BE2C (cell line): ENCODE data around the gene UBE2L5.

ENCODE experiments used
- DNase-seq: peaks from one replicate; pipeline ENCODE4 v3.0.0-alpha.2; 2020
- H3K27me3 ChIP-seq: fragments of 250-450 bp; sonication (Bioruptor Pico); 2 replicates; pipeline ENCODE4 v1.5.1; 2020; ENCODE audit warnings: mild to moderate bottlenecking
- H3K36me3 ChIP-seq: fragments of 250-450 bp; sonication (Bioruptor Pico); 2 replicates; pipeline ENCODE4 v1.5.1; 2020; ENCODE audit warnings: mild to moderate bottlenecking
- H3K4me1 ChIP-seq: fragments of 250-450 bp; sonication (Bioruptor Pico); 2 replicates; pipeline ENCODE4 v1.5.1; 2020
- H3K4me3 ChIP-seq: 2 replicates; pipeline ENCODE4 v1.5.1; 2011; ENCODE audit warnings: low read depth, low read length
- H3K9me3 ChIP-seq: fragments of 250-450 bp; sonication (Bioruptor Pico); 2 replicates; pipeline ENCODE4 v1.5.1; 2020
- TF ChIP-seq, protein P1 (sequence below): IDR thresholded peaks from 2 replicates; pipeline ENCODE4 v1.5.1; 2012; ENCODE audit warnings: mild to moderate bottlenecking, low read depth, low read length

The UBE2L5 gene

DNA sequence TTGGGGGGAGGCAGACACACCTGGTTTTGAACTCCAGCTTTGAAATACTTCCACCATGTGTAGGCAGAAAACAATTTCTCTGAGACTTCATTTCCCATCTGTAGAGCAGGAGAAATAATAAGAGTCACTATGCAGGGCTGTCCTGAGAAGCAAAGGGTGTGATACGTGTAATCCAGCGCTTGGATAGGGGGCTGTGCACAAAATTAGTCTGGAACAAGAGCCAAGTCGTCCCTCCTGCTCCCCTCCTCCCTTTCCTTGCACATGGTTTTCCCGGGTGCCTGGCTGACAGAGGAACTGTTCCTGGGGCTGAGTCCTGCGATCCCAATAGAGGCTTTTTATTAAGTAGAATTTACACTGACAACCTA is 29.6 kb upstream of the UBE2L5 start:
- H3K27me3 ChIP-seq = no peaks in the 10 kb centered on the region
- H3K4me3 ChIP-seq = no peak overlapping the region
- H3K9me3 ChIP-seq = no peaks in the 10 kb centered on the region
- DNase-seq = no peak
- TF ChIP-seq, protein P1, sequence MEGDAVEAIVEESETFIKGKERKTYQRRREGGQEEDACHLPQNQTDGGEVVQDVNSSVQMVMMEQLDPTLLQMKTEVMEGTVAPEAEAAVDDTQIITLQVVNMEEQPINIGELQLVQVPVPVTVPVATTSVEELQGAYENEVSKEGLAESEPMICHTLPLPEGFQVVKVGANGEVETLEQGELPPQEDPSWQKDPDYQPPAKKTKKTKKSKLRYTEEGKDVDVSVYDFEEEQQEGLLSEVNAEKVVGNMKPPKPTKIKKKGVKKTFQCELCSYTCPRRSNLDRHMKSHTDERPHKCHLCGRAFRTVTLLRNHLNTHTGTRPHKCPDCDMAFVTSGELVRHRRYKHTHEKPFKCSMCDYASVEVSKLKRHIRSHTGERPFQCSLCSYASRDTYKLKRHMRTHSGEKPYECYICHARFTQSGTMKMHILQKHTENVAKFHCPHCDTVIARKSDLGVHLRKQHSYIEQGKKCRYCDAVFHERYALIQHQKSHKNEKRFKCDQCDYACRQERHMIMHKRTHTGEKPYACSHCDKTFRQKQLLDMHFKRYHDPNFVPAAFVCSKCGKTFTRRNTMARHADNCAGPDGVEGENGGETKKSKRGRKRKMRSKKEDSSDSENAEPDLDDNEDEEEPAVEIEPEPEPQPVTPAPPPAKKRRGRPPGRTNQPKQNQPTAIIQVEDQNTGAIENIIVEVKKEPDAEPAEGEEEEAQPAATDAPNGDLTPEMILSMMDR = no peak
- no peaks in the 10 kb centered on the region for H3K4me1 ChIP-seq
- no peaks in the 10 kb centered on the region for H3K36me3 ChIP-seq

DNA sequence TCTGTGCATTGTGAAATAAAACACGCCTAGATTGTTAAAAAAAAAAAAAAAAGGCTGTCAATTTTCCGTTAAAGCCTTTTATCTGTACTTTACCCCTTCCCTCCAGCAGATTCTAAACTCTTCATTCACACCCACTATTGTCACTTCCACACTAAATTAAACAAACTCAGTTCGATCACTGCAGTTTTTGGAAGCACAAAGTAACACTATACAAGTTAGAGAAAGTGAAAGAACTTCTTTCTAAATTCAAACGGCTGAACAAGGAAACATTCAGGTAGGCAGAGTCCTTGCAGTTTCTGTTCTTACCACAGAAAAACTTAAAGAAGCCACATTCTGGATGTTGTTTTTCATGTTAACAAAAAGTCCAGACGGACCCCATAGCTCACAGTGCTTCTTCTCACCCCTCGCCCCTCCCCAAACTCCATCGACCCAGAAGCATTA is 27.5 kb upstream of the UBE2L5 start:
- Histone ChIP-seq H3K9me3 (no peaks in the 10 kb centered on the region), H3K4me3 (peak overlapping the region; percentile 57), H3K4me1 (no peaks in the 10 kb centered on the region), H3K27me3 (no peaks in the 10 kb centered on the region), H3K36me3 (no peaks in the 10 kb centered on the region)
- DNase-seq = no peak
- TF ChIP-seq, protein P1 = no peak

DNA sequence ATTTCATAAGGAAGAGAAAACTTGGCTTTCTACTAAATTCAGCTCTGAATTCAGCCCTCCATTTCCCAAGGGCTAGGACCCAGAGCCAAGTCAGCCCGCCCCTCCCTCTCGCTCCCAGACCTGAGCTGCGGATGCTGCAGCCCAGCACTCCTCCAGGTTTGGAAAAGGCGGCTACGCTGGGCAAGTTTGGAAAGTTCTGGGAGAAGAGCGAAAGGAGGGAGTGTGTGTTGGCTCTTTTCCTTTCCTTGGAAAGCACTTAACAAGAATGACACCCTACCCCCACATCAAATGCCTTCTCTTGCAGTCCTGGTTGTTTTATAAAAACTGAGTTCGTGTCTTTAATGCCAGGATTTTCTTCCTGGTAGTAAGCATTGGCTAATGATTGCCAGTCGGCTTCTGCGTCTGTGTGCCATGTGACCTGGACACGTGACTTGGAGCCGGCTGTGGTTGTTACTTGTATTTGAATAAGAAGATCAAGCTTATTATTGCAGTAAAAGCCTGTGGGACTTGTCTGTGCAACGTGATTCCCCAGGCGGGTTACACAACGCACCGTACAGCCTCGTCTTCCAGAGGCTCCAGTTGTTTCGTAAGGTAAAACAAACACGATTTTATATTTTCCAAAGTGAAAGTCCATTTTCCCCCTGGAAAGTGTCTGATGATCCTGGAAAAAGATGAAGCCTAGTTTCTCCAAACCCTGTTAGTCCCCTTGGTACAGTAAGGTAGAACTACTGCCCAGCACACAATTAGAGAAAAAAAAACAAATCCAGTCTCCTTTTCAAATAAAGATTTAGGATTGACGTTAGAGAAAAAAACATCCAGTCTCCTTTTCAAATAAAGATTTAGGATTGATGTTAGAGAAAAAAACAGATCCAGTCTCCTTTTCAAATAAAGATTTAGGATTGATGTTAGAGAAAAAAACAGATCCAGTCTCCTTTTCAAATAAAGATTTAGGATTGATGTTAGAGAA is 26.8 kb upstream of the UBE2L5 start:
- H3K9me3 ChIP-seq = no peaks in the 10 kb centered on the region
- TF ChIP-seq, protein P1 = no peak
- peak; percentile 78 for DNase-seq

DNA sequence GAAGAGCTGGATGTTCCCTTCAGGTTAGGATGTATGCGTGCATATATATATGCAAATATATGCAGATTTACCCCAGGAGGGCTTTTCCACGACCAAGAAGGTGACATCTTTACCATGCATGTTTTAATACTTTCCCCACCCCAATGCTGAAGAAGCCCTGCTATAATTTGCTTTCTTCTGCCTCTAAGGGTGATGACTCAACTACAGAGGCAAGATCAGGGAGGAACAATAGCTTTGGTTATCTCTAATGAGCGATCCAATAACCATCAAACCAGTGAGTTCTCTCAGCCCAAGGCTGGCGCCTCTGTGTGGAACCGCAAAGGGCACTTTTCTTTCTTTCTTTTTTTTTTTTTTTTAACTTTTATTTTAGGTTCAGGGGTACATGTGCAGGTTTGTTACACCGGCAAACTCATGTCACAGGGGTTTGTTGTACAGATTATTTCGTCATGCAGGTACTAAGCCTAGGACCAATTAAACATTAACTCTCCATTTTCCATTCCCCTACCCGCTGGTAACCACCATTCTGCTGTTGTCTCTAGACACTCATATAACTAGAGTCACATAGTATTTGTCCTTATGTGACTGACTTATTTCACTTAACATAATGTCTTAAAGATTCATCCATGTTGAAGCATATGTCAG is 25.7 kb upstream of the UBE2L5 start:
- Histone ChIP-seq H3K9me3 (no peaks in the 10 kb centered on the region), H3K4me1 (no peaks in the 10 kb centered on the region), H3K27me3 (no peaks in the 10 kb centered on the region), H3K4me3 (no peak overlapping the region), H3K36me3 (no peaks in the 10 kb centered on the region)
- TF ChIP-seq, protein P1 = no peak
- no peak for DNase-seq

More for the DNA sequence above, 26.8 kb upstream of the UBE2L5 start:
- Histone ChIP-seq H3K4me1 (no peaks in the 10 kb centered on the region), H3K36me3 (no peaks in the 10 kb centered on the region), H3K4me3 (peak overlapping the region; percentile 57), H3K27me3 (no peaks in the 10 kb centered on the region)

DNA sequence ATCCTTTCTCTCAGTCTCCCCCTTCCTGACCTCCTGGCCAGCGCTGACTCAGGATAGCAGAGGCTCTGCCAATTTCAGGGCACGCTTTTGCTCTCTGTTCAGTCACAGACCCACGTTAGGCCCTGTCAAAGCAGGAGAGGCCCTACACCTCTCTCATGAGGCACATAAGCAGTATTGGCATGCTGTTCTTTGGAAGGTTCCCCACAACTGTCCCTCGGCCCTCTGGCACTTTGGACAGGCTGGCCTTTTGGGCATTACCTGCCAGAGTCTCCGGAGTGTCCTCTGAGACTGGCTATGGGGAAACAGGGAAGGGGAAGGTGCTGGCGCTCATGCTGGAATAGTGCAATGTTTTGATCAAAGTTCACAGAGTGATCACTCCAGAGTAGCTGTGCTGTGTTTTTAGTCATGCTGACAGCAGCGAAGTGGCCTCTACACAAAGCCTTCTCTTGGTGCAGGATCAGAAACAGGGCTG is 23.7 kb upstream of the UBE2L5 start:
- H3K9me3 ChIP-seq = no peaks in the 10 kb centered on the region; the same call in 1 of the 2 replicates
- H3K4me1 ChIP-seq = no peaks in the 10 kb centered on the region
- no peaks in the 10 kb centered on the region for H3K36me3 ChIP-seq
- H3K27me3 ChIP-seq = no peaks in the 10 kb centered on the region
- DNase-seq = no peak
- TF ChIP-seq, protein P1 = no peak
- H3K4me3 ChIP-seq = no peak overlapping the region
